Measurements from ENCODE around the gene GTPBP4. TPM values are rescaled to one million over a fixed set of nuclear protein-coding genes. Genes with fewer than 3 reads are reported as not detected.
A peak's percentile ranks its signal among the peaks of the same experiment; 100 is the strongest.
"Not testable (repeated sequence)": the region's sequence is repeated elsewhere in the genome, so short reads cannot be mapped to it uniquely, and the experiment has no call there.

The GTPBP4 gene
- polyA plus RNA-seq, 5 donors, result 53.3 to 62.4 (median 55.7) TPM

DNA sequence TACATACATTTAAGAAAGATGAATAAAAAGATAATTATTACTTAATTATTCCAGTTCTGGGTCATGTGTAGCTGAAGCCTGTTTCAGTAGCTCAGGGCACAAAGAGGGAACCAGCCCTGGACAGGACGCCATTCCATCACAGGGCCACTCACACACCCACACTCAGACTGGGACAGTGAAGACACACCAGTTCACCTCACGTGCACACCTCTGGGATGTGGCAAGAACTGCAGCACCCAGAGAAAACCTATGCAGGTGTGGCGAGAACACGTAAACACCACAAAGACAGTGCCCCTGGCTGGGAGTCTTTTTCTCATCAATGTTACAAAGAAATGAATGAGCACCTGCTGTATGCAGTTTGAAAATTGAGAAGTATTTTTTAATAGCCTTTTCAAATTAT is 62.3 kb downstream of the GTPBP4 start:
- DNase-seq, result no peak

DNA sequence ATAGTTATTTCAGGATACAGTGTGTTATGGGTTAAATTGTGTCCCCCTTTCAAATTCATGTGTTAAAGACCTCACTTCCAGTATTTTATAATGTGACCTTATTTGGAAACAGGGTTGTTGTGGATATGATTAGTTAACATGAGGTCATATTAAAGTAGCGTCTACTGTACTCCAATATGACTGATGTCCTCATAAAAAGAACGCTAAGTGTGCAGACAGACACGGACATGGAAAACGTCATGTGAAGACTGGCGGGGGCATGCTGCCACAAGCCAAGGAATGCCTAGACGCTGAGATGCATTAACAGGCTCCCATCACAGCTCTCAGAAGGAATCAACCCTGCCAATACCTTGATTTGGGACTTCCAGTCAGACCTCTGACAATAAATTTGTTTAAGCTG is 66.5 kb downstream of the GTPBP4 start:
- no peak for DNase-seq

DNA sequence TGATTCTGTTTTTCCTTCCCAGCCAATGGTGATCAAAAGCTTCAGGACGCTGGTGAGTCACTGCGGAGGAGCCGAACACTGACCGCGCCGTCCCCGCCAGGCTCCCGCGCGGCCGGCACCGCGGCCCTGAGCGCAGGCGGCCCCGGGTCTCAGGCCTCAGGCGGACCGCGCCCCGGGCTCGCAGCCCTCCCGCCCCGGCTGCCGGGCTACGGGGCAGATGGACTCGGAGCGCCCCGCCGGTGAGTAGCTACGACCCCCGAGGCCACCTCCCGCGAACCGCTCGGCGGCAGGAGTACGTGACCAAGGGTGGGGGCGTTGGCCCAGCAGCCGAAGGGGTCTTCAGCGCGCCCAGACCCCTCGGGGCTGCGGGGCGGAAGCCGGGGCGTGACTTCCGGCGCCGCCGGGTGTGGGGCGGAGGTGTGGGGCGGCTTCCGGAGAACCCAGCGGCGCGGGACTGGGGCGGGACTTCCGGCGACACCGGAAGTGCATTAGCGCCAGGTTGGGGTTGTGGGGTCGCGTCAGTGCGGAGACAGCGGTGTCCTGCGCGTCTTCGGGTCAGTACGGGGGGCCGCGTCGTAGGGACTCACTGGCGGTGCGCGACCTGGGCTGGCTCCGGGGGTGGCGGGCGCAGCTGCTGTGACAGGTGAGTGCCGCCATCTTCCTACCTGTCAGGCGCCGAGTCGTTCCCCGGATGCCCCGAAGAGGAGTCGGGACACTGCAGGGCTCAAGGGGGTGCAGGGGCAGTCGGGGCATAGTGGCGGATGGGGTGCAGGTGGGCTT is 68.3 kb downstream of the GTPBP4 start, which contains the start of gene WDR37:
TSS of gene WDR37 (plus strand) at position 60 of the 780 bp plus-strand sequence. CDS start 15,771 bp downstream, outside the sequence.
- peak; percentile 84 to 85 for DNase-seq

- no peak for DNase-seq
These were observed 68.9 kb downstream of the GTPBP4 start for GRCh38 chr10:1057106-1057657.

GRCh38 chr10:1058017-1058416 is 69.8 kb downstream of the GTPBP4 start:
- DNase-seq, result no peak

GRCh38 chr10:1059902-1060301 is 71.7 kb downstream of the GTPBP4 start:
- no peak for DNase-seq

DNA sequence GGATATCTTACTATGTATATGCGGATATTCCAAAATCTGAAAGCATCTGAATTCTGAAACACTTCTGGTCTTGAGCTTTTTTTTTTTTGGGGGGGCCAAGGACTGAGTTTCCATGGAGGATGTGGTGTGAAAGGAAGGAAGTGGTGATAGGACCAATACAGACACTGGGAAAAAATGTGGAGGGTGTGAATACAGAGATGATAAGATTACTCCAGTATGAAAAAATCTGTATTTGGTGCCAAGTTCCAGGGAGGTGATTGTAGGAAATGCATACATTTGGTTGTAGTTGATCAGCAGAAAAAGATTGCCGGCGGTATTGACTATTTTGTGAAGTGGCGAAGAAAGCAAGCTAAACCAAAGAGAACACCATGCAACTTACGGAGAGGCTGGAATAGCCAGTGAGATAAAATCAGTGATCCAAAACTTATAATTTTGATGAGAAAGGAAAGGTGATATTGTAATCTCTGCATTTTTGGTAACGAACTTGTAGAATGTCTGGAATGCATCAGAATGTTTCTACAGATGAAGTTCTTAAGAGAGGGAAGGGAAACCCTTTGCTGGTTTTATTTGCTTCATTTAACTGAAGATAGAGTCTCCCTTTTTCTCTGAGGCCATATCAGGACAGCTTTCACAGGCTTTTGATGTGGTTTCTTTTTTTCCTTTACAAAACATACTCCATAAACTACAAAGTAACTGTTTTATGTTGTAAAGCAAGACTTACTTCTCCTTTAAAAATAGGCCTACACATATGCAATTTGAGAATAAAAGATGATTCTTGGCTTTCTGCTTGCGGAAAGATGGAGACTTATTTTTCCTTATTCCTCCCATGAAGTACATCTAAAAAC is 73.9 kb downstream of the GTPBP4 start:
- DNase-seq, result no peak

DNA sequence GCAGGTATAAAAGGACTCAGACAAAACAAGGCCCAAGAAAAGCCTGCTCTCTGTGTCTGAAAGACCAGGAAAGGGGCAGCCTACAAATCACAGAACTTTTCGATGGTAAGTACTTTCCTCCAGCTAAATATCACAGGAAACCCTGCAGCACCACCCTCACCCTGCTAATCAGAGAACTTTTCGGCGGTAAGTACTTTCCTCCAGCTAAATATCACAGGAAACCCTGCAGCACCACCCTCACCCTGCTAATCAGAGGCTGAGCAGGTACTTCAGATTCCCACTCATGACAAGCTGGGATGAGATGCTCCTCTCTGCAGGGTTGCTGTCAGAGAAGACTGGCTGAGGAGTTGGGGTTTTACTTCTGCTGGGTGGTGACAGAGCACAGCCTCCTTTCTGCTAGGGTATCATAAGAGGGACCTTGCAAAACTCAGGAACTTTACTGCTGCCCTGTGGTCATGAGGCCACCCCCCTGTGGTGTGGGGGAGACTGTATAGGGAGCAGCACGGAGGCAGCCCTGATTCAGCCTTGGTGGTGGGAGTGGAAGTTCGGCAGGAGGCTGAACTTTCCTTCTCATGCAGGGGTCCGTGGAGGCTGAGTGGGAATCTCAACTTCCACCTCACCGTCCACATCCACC is 75.1 kb downstream of the GTPBP4 start:
- no peak for DNase-seq

DNA sequence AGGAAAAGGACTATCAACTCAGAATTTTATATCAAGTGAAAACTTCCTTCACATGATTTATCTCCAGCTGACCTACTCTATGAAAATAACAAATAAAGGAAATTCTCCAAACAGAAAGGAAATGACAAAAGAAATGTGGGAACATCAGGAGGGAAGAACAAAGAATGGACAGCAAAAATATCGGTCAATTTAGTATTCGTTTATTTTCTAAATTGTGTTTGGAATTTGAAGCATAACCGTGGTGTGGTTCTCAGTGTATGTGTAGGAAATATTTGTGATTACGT is 76.7 kb downstream of the GTPBP4 start:
- no peak for DNase-seq

GRCh38 chr10:1066734-1067133 is 78.5 kb downstream of the GTPBP4 start:
- not testable (repeated sequence) for DNase-seq

GRCh38 chr10:1068380-1069361 is 80.4 kb downstream of the GTPBP4 start:
- DNase-seq, result no peak

Other genes with a start within 250 kb of the GTPBP4 start
- gene LARP4B, start 56.7 kb upstream of the GTPBP4 start, polyA plus RNA-seq (ENCODE audit: insufficient read depth in 1 of 5, insufficient read length in 5 of 5, low replicate concordance in 1 of 5), result 10 to 100 TPM; 42.0 to 57.0 (median 47.6) TPM
- under 1 TPM in 2 of 5 donors, not detected in 3; 0.14 to 0.19 TPM for gene IDI2, start 37.4 kb downstream of the GTPBP4 start, polyA plus RNA-seq (ENCODE audit: insufficient read depth in 1 of 5, insufficient read length in 5 of 5, low replicate concordance in 1 of 5)
- gene IDI1, start 60.7 kb downstream of the GTPBP4 start, polyA plus RNA-seq (ENCODE audit: insufficient read depth in 1 of 5, insufficient read length in 5 of 5, low replicate concordance in 1 of 5), result 10 to 100 TPM; 50.9 to 79.8 (median 66.0) TPM
- gene WDR37, start 68.0 kb downstream of the GTPBP4 start, polyA plus RNA-seq (ENCODE audit: insufficient read depth in 1 of 5, insufficient read length in 5 of 5, low replicate concordance in 1 of 5), result 10 to 100 TPM; 15.4 to 18.8 (median 16.0) TPM

Data from right lung (tissue), 5 donors.